Transverse colon (tissue), 4 donors: Measurements from ENCODE around the gene OSBPL3. TPM values are rescaled to one million over a fixed set of nuclear protein-coding genes. Genes with fewer than 3 reads are reported as not detected.
A peak's percentile ranks its signal among the peaks of the same experiment; 100 is the strongest.

Experiments used
- DNase-seq: peaks from one replicate; pipeline ENCODE4 v3.0.0-alpha.2; 2019
- H3K27ac ChIP-seq, 4 donors: fragments of 200-600 bp; sonication (generic); 2 replicates each; pipeline ENCODE4 v1.5.1; 2016 to 2018; ENCODE audit warnings: inconsistent platforms in 4 of 4
- H3K27me3 ChIP-seq: fragments of 200-600 bp; sonication (generic); 2 replicates; pipeline ENCODE4 v1.5.1; 2017; ENCODE audit warnings: inconsistent platforms
- H3K36me3 ChIP-seq, 4 donors: fragments of 200-600 bp; sonication (generic); 2 replicates each; pipeline ENCODE4 v1.5.1; 2017 to 2019; ENCODE audit warnings: inconsistent platforms in 4 of 4
- H3K4me1 ChIP-seq, 4 donors: fragments of 200-600 bp; sonication (generic); 2 replicates each; pipeline ENCODE4 v1.5.1; 2017 to 2020; ENCODE audit warnings: inconsistent platforms in 4 of 4
- H3K4me3 ChIP-seq, 4 donors: fragments of 200-600 bp; sonication (generic); 1 replicate in 1 of 4; 2 replicates in 3 of 4; pipeline versions ENCODE4 v1.5.1 to v1.6.1; 2017 to 2019; ENCODE audit warnings: inconsistent platforms in 4 of 4
- H3K9me3 ChIP-seq, 2 donors: fragments of 200-600 bp; sonication (generic); 2 replicates each; pipeline ENCODE4 v1.5.1; 2017 to 2019; ENCODE audit warnings: inconsistent platforms in 2 of 2
- EP300 ChIP-seq: sonication (generic); formaldehyde crosslinking; IDR thresholded peaks from one replicate; pipeline ENCODE4 v1.6.1; 2017; ENCODE audit warnings: antibody characterized with exemption, low read depth
- POLR2A ChIP-seq: fragments of 450-650 bp; IDR thresholded peaks from one replicate; pipeline ENCODE4 v1.6.1; 2016; ENCODE audit warnings: antibody characterized with exemption, mild to moderate bottlenecking, moderate library complexity
- POLR2AphosphoS5 ChIP-seq, 3 donors: sonication (generic); formaldehyde crosslinking; IDR thresholded peaks; one replicate each; pipeline ENCODE4 v1.6.1; 2016; ENCODE audit warnings: antibody characterized with exemption in 3 of 3
- WGBS, 2 donors: methylation state at CpG; one replicate each; pipeline ENCODE4 v1.1.5; 2018; ENCODE audit warnings: low coverage in 1 of 2; 5-methylcytosine and 5-hydroxymethylcytosine counted together
- in situ Hi-C, 4 donors: fragments of 200-750 bp; cut with MboI; loops; one replicate each; pipeline versions ENCODE4 v1.15.0 to v1.15.1; 2017; ENCODE audit warnings: low sequenced_read_pairs in 3 of 4, low pct_ligation_motif_present in 1 of 4, low pct_unique_long_range_greater_than_20kb in 1 of 4
- intact Hi-C: fragments of 100-400 bp; cut with DNase I; formaldehyde crosslinking; loops from one replicate; pipeline ENCODE4 v1.15.1; 2023; ENCODE audit warnings: low total_unique reads
- total RNA-seq, 4 donors: library from RNA; depleted of rRNA; stranded (reverse); fragments of >200 nt; gene quantifications; one replicate each; pipeline ENCODE4 v1.1.0, GENCODE V29; 2016
- TF ChIP-seq, protein P1 (sequence below), 5 experiments: fragments of 200-600 bp in 3 of 5; fragments of 450-650 bp in 2 of 5; sonication (generic) in 3 of 5; IDR thresholded peaks; 1 replicate in 2 of 5; 2 replicates in 3 of 5; pipeline ENCODE4 v1.5.1; 2016 to 2017; ENCODE audit warnings: antibody characterized with exemption in 5 of 5, inconsistent platforms in 3 of 5, mild to moderate bottlenecking in 2 of 5, moderate library complexity in 1 of 5

OSBPL3 gene
- total RNA-seq, 4 donors from 2014 or later, result 6.7 to 20.6 (median 8.0) TPM

GRCh38 chr7:24763303-24763901 lies 216.6 kb downstream of the OSBPL3 start:
- H3K36me3 ChIP-seq, result no peaks in the 10 kb centered on the region
- WGBS, 2 donors, result 70 to 72% methylated on average over 3 to 5 of the region's 5 CpGs
- intact Hi-C loops, result no loop called here

DNA sequence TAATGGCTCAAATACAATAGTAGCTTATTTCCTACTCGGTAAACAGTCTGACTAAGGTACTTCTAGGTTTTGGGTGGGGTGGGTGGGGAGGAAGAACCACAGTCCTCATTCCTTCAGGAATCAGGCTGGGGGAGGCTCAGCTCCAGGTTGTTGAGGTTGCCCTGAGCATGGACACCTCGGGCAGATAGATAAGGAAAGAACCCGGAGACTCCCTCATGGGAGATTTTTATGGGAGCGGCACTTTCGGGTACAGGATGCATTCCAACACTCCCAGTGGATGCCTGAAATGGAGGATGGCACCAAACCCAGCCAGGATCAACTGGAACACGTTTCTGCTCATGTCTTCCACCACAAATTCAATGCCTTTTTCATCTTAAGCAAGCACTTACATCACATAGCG lies 217.2 kb downstream of the OSBPL3 start:
- H3K27me3 ChIP-seq, result peaks cover 46% of the 10 kb centered on the region
- 67 to 76% methylated on average over 4 to 7 of the region's 7 CpGs for WGBS, 2 donors
- no peak for TF ChIP-seq POLR2A
- TF ChIP-seq POLR2AphosphoS5 (IDR thresholded peaks at IDR 0.05), result no peak
- no peak for TF ChIP-seq EP300
- in situ Hi-C loops, result no loop called here
- H3K36me3 ChIP-seq, result no peaks in the 10 kb centered on the region
- intact Hi-C loops, result no loop called here
- H3K4me1 ChIP-seq, result peaks cover 0 to 4% (median 3%) of the 10 kb centered on the region in 4 donors
- no peak for DNase-seq
- H3K4me3 ChIP-seq, result no peak overlapping the region
- H3K27ac ChIP-seq, result no peak overlapping the region
- no peaks in the 10 kb centered on the region for H3K9me3 ChIP-seq

More at GRCh38 chr7:24763303-24763901, 216.6 kb downstream of the OSBPL3 start:
- TF ChIP-seq POLR2AphosphoS5 (IDR thresholded peaks at IDR 0.05), result no peak
- TF ChIP-seq EP300, result no peak
- TF ChIP-seq, protein P1, sequence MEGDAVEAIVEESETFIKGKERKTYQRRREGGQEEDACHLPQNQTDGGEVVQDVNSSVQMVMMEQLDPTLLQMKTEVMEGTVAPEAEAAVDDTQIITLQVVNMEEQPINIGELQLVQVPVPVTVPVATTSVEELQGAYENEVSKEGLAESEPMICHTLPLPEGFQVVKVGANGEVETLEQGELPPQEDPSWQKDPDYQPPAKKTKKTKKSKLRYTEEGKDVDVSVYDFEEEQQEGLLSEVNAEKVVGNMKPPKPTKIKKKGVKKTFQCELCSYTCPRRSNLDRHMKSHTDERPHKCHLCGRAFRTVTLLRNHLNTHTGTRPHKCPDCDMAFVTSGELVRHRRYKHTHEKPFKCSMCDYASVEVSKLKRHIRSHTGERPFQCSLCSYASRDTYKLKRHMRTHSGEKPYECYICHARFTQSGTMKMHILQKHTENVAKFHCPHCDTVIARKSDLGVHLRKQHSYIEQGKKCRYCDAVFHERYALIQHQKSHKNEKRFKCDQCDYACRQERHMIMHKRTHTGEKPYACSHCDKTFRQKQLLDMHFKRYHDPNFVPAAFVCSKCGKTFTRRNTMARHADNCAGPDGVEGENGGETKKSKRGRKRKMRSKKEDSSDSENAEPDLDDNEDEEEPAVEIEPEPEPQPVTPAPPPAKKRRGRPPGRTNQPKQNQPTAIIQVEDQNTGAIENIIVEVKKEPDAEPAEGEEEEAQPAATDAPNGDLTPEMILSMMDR (IDR thresholded peaks at IDR 0.05), result no peak
- TF ChIP-seq POLR2A, result no peak
- in situ Hi-C loops, result no loop called here
- H3K9me3 ChIP-seq, result no peaks in the 10 kb centered on the region
- DNase-seq, result no peak
- H3K27ac ChIP-seq, result no peak overlapping the region
- no peak overlapping the region for H3K4me3 ChIP-seq
- no peaks in the 10 kb centered on the region for H3K4me1 ChIP-seq
- H3K27me3 ChIP-seq, result peaks cover 46% of the 10 kb centered on the region

DNA sequence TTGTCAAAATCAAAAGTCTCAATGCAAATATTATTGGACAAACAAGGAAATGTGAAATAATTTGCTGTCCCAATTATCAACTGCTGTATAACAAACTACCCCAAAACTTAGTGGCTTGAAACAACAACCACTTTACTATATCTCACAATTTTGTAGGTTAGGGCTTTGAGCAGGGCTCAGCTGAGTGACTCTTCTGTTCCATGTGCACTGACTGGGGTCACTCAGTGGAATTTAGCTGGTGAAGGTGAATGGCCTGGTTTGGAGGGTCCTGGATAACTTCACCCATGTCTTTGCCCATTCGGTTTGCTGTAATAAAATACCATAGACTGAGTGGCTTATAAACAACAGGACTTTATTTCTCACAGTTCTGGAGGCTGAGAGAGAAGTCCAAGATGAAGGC lies 219.0 kb downstream of the OSBPL3 start:
- Histone ChIP-seq H3K36me3 (no peaks in the 10 kb centered on the region), H3K4me1 (peaks cover 0 to 14% (median 10%) of the 10 kb centered on the region in 4 donors), H3K27ac (no peak overlapping the region), H3K9me3 (no peaks in the 10 kb centered on the region), H3K4me3 (no peak overlapping the region), H3K27me3 (peaks cover 63% of the 10 kb centered on the region)
- WGBS, 2 donors, result 61 to 83% methylated on average over 1 of the region's 1 CpG
- in situ Hi-C loops (no loop called here), intact Hi-C loops (no loop called here)
- no peak for DNase-seq
- TF ChIP-seq EP300 (no peak), POLR2AphosphoS5 (IDR thresholded peaks at IDR 0.05) (no peak), POLR2A (no peak)
- TF ChIP-seq, protein P1 (IDR thresholded peaks at IDR 0.05), result no peak

DNA sequence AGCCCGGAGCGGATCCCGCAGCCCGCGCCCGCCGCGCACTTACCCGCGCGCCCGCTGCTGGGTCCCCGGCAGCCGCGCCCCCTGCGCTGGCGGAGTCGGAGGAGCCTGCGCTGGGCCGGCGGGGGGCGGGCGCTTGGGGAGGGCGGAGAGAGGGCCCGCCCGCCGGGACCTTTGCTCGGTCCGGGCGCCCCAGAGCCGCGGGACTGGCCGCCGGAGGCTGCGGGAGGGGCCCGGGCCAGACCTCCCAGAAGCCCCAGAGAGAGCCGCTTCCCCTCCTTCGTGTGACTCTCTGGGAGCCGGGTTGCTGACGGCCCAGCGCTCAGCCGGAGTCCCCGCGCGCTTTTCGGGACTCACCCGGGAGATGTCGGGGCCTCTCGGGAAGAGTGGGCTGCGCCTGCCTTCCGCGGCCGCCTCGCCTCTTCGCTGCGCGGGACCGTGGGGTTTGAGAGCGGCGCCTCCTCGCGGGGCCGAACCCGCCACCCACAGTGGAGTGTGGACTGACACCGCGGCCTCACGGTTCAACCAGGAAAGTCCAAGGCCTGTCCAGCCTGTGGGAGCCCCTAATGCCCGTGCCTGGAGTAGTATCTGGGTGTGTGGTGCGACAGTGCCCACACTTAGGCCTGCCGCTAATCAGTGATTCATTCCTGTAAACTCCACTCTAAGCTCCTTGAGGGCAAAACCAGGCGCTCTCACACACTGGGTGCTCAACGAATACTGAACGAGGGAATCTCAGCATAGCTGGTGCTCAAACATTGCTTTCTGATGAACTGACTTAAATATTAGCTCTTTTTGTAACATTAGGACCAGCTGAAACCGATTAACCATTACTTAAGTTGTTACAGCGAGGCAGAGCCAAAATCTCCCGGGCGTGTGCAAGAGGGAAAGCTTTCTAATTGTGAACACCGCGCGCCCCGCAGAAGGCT lies 222.4 kb downstream of the OSBPL3 start, which contains the start of gene GSDME:
GSDME (minus strand) TSS at position 112 of the 923 bp plus-strand sequence. CDS start 7,690 bp downstream, outside the sequence.
- H3K36me3 ChIP-seq, result no peaks in the 10 kb centered on the region
- peak within 1 kb of the TSS; percentile 66 to 82 (median 74) for H3K27ac ChIP-seq
- intact Hi-C loops, result no loop called here
- peaks cover 0 to 14% (median 10%) of the 10 kb centered on the region in 4 donors for H3K4me1 ChIP-seq
- in situ Hi-C loops, result no loop called here
- H3K4me3 ChIP-seq, result peak within 1 kb of the TSS; percentile 51 to 66 (median 58)
- peaks cover 66% of the 10 kb centered on the region for H3K27me3 ChIP-seq
- H3K9me3 ChIP-seq, result no peaks in the 10 kb centered on the region
- no peak for TF ChIP-seq POLR2AphosphoS5 (IDR thresholded peaks at IDR 0.05)
- TF ChIP-seq, protein P1 (IDR thresholded peaks at IDR 0.05), result no peak
- TF ChIP-seq EP300, result no peak
- TF ChIP-seq POLR2A, result no peak
- 53% methylated on average over 15 of the region's 81 CpGs; no CpG with 5 or more reads in 1 of the 2 donors for WGBS, 2 donors
- DNase-seq, result peak; percentile 38
